Placental pericyte (primary cell): ENCODE measurements around the gene FGF16. TPM values are rescaled to one million over a fixed set of nuclear protein-coding genes. Genes with fewer than 3 reads are reported as not detected.

Source experiments
- total RNA-seq: library from RNA; depleted of rRNA; stranded (reverse); fragments of >200 nt; gene quantifications from 2 replicates; pipeline ENCODE4 v1.2.3, GENCODE V29; 2012

FGF16 gene
- under 0.01 TPM in 2 replicates for total RNA-seq

GRCh38 chrX:77446908-77447652 lies at the start of gene FGF16:
TSS of gene FGF16 (plus strand) at chrX:77447389. CDS start at chrX:77447675, 286 bp downstream.

